Activated T-helper 2 cell treated with anti-CD3 and anti-CD28 coated beads, Interferon-gamma antibody, Interleukin-2, Interleukin-4, amounts not matched to agents 10 μg/mL and 5 μg/mL and 100 μg/mL, durations not matched to agents 14 hours and 24 hours and 36 hours (primary cell): ENCODE measurements around the gene SMC1B. TPM values are rescaled to one million over a fixed set of nuclear protein-coding genes. Genes with fewer than 3 reads are reported as not detected.

Experiments
- DNase-seq: peaks from one replicate; pipeline ENCODE4 v3.0.0; 2021; ENCODE audit warnings: low spot score
- H3K27ac Mint-ChIP-seq: one replicate; pipeline ENCODE4 v1.8.0; 2021; ENCODE audit warnings: mixed read lengths
- H3K27me3 Mint-ChIP-seq: one replicate; pipeline ENCODE4 v1.8.0; 2021; ENCODE audit warnings: low read depth, mixed read lengths
- H3K36me3 Mint-ChIP-seq: one replicate; pipeline ENCODE4 v1.8.0; 2021; ENCODE audit warnings: low read depth, mixed read lengths
- H3K4me1 Mint-ChIP-seq: one replicate; pipeline ENCODE4 v1.8.0; 2021; ENCODE audit warnings: low read depth, mixed read lengths
- H3K4me3 Mint-ChIP-seq: one replicate; pipeline ENCODE4 v1.8.0; 2021; ENCODE audit warnings: low read depth, mild to moderate bottlenecking, moderate library complexity, mixed read lengths
- H3K9me3 Mint-ChIP-seq: one replicate; pipeline ENCODE4 v1.8.0; 2021; ENCODE audit warnings: mixed read lengths
- intact Hi-C: fragments of 100-400 bp; cut with micrococcal nuclease; formaldehyde crosslinking; loops from one replicate; pipeline ENCODE4 v1.15.1; 2023
- total RNA-seq: library from RNA; stranded (reverse); gene quantifications from 2 replicates; pipeline ENCODE4 v1.2.3, GENCODE V29; 2022

The SMC1B gene, protein sequence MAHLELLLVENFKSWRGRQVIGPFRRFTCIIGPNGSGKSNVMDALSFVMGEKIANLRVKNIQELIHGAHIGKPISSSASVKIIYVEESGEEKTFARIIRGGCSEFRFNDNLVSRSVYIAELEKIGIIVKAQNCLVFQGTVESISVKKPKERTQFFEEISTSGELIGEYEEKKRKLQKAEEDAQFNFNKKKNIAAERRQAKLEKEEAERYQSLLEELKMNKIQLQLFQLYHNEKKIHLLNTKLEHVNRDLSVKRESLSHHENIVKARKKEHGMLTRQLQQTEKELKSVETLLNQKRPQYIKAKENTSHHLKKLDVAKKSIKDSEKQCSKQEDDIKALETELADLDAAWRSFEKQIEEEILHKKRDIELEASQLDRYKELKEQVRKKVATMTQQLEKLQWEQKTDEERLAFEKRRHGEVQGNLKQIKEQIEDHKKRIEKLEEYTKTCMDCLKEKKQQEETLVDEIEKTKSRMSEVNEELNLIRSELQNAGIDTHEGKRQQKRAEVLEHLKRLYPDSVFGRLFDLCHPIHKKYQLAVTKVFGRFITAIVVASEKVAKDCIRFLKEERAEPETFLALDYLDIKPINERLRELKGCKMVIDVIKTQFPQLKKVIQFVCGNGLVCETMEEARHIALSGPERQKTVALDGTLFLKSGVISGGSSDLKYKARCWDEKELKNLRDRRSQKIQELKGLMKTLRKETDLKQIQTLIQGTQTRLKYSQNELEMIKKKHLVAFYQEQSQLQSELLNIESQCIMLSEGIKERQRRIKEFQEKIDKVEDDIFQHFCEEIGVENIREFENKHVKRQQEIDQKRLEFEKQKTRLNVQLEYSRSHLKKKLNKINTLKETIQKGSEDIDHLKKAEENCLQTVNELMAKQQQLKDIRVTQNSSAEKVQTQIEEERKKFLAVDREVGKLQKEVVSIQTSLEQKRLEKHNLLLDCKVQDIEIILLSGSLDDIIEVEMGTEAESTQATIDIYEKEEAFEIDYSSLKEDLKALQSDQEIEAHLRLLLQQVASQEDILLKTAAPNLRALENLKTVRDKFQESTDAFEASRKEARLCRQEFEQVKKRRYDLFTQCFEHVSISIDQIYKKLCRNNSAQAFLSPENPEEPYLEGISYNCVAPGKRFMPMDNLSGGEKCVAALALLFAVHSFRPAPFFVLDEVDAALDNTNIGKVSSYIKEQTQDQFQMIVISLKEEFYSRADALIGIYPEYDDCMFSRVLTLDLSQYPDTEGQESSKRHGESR
- total RNA-seq: 0.50 and 0.80 TPM in 2 replicates

DNA sequence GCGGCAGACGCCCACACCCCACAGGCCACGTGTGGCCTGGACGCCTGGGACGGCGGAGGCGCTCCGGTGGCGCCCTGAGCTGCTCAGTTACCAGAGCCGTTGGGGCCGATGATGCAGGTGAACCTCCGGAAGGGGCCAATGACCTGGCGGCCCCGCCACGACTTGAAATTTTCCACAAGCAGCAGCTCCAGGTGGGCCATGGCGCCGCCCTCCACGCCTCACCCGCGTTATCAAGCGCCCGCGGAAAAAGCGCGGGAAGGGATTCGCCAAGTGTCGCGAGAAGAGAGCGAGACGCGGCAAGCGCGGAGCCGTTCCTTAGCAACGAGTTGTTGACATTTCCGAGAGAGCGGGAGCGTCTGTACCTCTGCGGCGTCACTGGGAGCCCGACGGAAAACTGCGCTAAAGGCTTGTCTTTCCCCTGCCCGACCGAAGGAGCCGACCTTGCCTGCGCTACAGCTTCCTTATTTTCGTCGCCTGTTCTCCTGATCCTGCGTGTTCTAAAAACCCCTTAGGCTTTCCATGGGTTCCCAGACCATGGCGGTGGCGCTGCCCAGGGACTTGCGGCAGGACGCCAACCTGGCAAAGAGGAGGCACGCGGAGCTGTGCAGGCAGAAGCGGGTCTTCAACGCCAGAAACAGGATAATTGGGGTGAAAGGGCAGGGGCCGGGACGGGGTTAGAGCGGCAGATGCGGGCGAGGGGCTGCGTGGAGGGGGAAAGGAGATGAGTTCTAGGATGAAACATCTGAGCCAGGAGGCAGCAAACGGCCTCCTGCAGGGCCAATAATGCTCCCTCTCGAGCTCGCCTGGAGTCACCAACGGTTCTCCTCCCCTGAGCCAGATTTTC, at the start of gene SMC1B, which contains the start of gene RIBC2:
SMC1B (minus strand) TSS at position 232 of the 844 bp plus-strand sequence; CDS start at position 200, 32 bp downstream.
RIBC2 (plus strand) TSS at position 326 of the 844 bp plus-strand sequence; CDS start at position 520, 194 bp downstream.
- peaks cover 16% of the 10 kb centered on the region for H3K4me1 Mint-ChIP-seq
- intact Hi-C loops: loop anchor here (5.0 to 10.0 kb wide), 2 partner anchors 56 to 99 kb away; no protein-coding TSS in a partner anchor

DNA sequence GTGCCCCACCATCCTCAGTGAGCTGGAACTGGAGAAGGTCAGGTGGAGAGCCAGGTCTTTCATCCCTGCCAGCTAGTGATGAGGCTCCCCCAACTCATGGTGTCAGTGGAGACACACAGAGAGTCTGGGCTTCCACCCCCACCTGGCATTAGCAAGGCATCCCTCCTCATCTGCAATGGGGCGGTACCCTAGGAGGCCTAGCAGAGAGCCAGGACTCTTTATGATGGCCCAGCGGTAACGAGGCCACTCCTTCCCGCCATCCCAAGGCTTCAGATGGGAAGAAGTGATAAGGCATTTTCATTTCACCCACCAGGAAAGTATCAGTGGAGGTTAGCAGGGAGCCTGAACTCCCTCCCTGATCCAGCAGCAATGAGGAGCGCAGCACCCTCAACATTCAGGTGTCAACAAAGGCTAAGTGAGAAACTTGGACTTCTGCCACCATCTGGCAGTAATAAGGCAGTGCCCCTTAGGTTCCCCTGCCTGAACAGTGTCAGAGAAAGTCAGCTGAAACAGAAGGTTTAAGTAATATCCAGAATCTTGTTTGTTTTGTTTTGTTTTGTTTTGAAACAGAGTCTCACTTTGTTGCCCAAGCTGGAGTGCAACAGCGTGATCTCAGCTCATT, 48.7 kb upstream of the SMC1B start:
- intact Hi-C loops: no loop called here
- Mint-ChIP-seq H3K27me3 (peaks cover 7% of the 10 kb centered on the region), H3K4me3 (no peak overlapping the region), H3K9me3 (no peaks in the 10 kb centered on the region), H3K36me3 (no peaks in the 10 kb centered on the region), H3K4me1 (no peaks in the 10 kb centered on the region), H3K27ac (no peak overlapping the region)
- DNase-seq: no peak

More for the DNA sequence above, at the start of gene SMC1B, which contains the start of gene RIBC2:
- H3K27me3 Mint-ChIP-seq: peaks cover 3% of the 10 kb centered on the region
- peak within 1 kb of the TSS; percentile 89 for H3K27ac Mint-ChIP-seq
- peaks cover 23% of the 10 kb centered on the region for H3K36me3 Mint-ChIP-seq
- H3K9me3 Mint-ChIP-seq: no peaks in the 10 kb centered on the region
- H3K4me3 Mint-ChIP-seq: peak within 1 kb of the TSS; percentile 90
- DNase-seq: peak; percentile 90

DNA sequence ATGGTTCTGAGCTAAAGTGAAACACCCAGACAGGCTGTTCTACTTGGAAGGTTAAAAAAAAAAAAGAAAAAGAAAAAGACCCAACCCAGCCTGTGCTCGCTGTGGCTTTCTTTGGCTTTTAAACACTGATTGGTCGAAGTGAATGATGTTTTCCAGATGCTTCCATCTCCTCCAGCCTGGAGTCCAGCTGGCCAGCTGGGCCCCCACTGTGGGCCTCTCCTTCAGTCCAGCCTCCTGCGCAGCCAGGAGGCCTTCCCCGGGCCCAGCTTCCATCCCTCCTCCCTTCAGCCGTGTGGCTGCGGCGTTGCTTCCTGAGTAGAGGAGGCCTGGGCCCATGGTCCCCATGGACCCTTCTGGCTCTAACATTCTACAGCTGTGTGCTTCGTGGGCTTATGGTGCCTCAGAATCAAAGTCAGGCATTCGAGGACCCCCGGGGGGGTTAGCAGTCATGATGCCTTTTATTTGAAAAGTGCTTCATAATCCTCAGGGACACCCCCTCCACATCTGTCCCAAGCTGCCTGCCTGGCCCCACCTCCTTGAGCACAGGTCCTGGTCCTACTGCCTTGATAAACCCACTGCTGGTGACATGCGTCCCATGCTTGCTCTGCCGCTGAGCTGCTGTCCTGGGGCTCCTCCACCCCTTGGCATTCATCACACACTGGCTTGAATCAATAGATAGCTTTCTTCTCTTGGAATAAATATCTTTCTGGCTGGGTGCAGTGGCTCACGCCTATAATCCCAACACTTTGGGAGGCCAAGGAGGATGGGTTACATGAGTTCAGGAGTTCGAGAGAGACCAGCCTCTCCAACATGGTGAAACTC, 47.1 kb upstream of the SMC1B start:
- Mint-ChIP-seq H3K27ac (no peak overlapping the region), H3K27me3 (peaks cover 3% of the 10 kb centered on the region)
- no peak for DNase-seq

DNA sequence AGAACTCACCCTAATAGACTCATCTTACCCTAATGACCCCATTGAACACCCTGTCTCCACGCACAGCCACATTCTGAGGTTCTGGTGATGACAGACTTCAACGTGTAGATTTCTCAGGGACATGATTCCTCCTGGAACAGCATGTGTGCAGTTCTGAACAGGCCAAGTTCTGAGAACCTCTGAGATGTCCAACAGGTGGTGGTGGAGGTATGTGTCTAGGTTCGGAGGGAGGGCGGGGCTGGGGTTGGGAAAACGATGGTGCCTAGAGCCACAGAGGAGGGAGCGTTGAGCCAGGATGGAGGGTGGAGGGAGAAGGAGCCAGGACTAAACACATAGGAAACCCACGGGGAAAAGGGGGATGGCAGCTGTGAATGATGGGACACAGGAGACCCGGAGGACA, 45.8 kb upstream of the SMC1B start:
- no peaks in the 10 kb centered on the region for H3K36me3 Mint-ChIP-seq
- no peaks in the 10 kb centered on the region for H3K9me3 Mint-ChIP-seq
- H3K27ac Mint-ChIP-seq: no peak overlapping the region
- no peaks in the 10 kb centered on the region for H3K4me1 Mint-ChIP-seq
- intact Hi-C loops: no loop called here
- no peak overlapping the region for H3K4me3 Mint-ChIP-seq
- no peak for DNase-seq
- H3K27me3 Mint-ChIP-seq: no peaks in the 10 kb centered on the region

More for the DNA sequence above, 47.1 kb upstream of the SMC1B start:
- intact Hi-C loops: no loop called here
- Mint-ChIP-seq H3K36me3 (no peaks in the 10 kb centered on the region), H3K4me1 (no peaks in the 10 kb centered on the region), H3K4me3 (no peak overlapping the region), H3K9me3 (no peaks in the 10 kb centered on the region)

DNA sequence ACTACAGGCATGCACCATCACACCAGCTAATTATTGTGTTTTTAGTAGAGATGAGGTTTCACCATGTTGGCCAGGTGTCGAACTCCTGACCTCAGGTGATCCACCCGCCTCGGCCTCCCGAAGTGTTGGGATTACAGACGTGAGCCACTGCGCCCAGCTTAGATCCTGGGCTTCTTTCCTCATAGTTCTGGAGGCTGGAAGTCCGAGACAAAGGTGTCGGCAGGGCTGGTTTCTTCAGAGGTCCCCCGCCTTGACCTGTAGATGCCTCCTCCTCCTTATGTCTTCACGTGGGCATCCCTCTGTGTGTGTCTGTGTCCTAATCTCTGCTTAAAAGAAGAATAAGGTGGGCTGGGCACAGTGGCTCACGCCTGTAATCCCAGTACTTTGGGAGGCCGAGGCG, 45.1 kb upstream of the SMC1B start:
- H3K4me3 Mint-ChIP-seq: no peak overlapping the region
- no peak for DNase-seq
- H3K9me3 Mint-ChIP-seq: no peaks in the 10 kb centered on the region
- H3K27me3 Mint-ChIP-seq: no peaks in the 10 kb centered on the region
- no peak overlapping the region for H3K27ac Mint-ChIP-seq
- no peaks in the 10 kb centered on the region for H3K36me3 Mint-ChIP-seq
- H3K4me1 Mint-ChIP-seq: no peaks in the 10 kb centered on the region
- intact Hi-C loops: no loop called here

DNA sequence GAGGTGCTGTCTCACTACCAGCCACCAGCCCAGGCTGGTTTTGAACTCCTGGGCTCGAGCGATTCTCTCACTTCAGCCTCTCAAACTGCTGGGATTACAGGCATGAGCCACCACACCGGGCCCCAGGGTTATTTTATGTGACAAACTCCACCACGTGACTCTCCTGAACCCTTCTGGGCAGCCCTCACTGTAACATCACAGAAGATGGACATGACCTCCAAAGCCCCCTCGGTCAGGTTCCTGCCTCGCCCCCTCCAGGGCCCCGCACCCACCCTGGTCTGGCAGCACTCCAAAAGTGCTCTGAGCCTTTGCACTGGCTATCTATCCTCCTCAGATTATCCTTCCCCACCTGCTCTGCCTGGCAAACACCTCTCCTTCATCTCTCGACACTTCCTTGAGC, 43.4 kb upstream of the SMC1B start:
- H3K4me1 Mint-ChIP-seq: no peaks in the 10 kb centered on the region
- H3K4me3 Mint-ChIP-seq: no peak overlapping the region
- no peak for DNase-seq
- no peaks in the 10 kb centered on the region for H3K9me3 Mint-ChIP-seq
- no peaks in the 10 kb centered on the region for H3K27me3 Mint-ChIP-seq
- H3K36me3 Mint-ChIP-seq: no peaks in the 10 kb centered on the region
- H3K27ac Mint-ChIP-seq: no peak overlapping the region
- intact Hi-C loops: no loop called here

DNA sequence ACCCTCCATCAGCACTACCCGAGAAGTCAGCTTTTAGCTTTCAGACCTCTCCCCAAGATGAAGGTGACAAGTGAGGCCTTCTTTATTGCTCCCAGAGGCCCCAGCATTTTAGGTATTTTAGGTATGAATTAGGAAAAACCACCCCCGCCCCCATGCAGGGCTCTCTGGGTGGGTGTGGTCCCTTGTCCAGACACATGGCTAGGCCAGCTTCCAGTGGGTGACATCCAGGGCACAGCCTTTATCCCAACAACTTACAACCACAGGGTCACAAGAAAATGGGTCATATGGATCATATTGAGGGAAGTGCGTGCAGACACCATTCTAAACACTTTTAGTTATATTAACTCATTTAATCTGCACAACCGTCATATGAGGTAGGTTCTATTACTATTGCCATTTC, 42.2 kb upstream of the SMC1B start:
- Mint-ChIP-seq H3K36me3 (no peaks in the 10 kb centered on the region), H3K4me3 (no peak overlapping the region), H3K4me1 (no peaks in the 10 kb centered on the region), H3K9me3 (no peaks in the 10 kb centered on the region), H3K27ac (no peak overlapping the region), H3K27me3 (no peaks in the 10 kb centered on the region)
- intact Hi-C loops: no loop called here
- no peak for DNase-seq

DNA sequence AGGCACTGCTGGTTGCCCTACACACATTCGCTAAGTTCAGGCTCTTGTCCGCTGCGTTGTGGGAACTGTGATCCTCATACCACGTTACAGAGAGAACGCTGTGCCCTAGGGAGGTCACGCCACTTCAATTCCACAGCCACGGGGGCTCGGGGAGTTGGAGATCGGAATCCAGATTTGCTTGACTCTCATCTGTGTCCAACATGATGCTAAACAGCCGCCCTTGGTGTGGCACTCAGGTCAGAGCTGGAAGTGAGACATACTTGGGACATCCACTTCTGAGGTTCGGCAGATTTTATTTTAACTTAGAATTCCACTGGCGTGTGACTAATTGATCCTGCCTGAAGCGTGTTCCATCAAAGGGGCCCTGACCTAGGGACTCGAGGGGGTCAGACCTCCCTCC, 41.8 kb upstream of the SMC1B start:
- Mint-ChIP-seq H3K27me3 (no peaks in the 10 kb centered on the region), H3K4me1 (no peaks in the 10 kb centered on the region), H3K36me3 (no peaks in the 10 kb centered on the region), H3K4me3 (no peak overlapping the region), H3K27ac (no peak overlapping the region), H3K9me3 (no peaks in the 10 kb centered on the region)
- intact Hi-C loops: no loop called here
- no peak for DNase-seq

DNA sequence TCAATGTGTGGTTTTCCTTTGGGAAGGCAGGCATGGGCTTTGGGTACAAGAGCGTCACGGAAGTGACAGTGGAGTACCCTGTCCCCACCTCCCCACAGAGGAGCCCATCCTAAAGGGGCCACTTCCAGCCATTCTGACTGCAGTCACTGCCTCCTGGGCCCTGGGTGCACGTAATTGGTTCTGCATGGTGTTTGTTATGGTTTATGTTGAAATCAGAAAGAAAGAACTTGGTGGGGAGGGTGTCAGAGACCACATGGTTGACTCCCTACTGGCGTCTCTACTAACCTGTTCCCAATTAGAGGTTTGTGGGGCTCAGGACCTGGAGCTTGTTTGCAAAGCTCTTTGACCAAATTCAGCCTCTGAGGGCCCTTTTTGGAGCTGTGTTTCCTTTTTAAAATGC, 40.9 kb upstream of the SMC1B start:
- DNase-seq: no peak
- intact Hi-C loops: no loop called here
- no peaks in the 10 kb centered on the region for H3K4me1 Mint-ChIP-seq
- H3K27me3 Mint-ChIP-seq: no peaks in the 10 kb centered on the region
- no peak overlapping the region for H3K4me3 Mint-ChIP-seq
- no peak overlapping the region for H3K27ac Mint-ChIP-seq
- no peaks in the 10 kb centered on the region for H3K9me3 Mint-ChIP-seq
- no peaks in the 10 kb centered on the region for H3K36me3 Mint-ChIP-seq

DNA sequence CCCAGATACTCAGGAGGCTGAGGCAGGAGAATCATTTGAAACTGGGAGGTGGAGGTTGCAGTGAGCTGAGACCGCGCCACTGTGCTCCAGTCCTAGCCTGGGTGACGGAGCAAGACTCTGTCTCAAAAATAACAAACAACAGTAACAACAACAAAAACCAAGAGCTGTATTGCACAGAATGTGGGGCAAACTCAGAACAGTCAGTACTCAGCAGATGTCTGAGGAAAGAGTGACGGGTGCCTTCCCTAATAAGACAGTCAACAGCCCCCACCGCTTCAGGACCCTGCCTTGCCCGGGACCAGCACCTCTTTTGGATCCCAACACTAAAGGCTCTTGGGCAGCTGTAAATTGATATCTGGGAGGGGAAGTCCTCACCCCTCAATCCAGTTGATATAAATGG, 40.4 kb upstream of the SMC1B start:
- H3K36me3 Mint-ChIP-seq: no peaks in the 10 kb centered on the region
- H3K9me3 Mint-ChIP-seq: no peaks in the 10 kb centered on the region
- H3K27ac Mint-ChIP-seq: no peak overlapping the region
- no peak overlapping the region for H3K4me3 Mint-ChIP-seq
- intact Hi-C loops: no loop called here
- no peaks in the 10 kb centered on the region for H3K27me3 Mint-ChIP-seq
- DNase-seq: no peak
- no peaks in the 10 kb centered on the region for H3K4me1 Mint-ChIP-seq
